Fibroblast of pulmonary artery (primary cell): ENCODE measurements around the gene LPIN1.
"Not testable (repeated sequence)": the region's sequence is repeated elsewhere in the genome, so short reads cannot be mapped to it uniquely, and the experiment has no call there.

Experiments
- DNase-seq: peaks from one replicate; pipeline ENCODE4 v3.0.0-alpha.2; 2010; ENCODE audit warnings: low read depth
- H3K4me3 ChIP-seq: replicated peaks from 2 replicates; pipeline ENCODE4 v1.5.1; 2011; ENCODE audit warnings: low read depth, mild to moderate bottlenecking, control low read depth, low read length, moderate library complexity
- CTCF ChIP-seq: IDR thresholded peaks from 2 replicates; pipeline ENCODE4 v1.5.1; 2011; ENCODE audit warnings: mild to moderate bottlenecking, control low read depth, low read length, inconsistent platforms; ENCODE audit errors: missing control alignments

The LPIN1 gene

GRCh38 chr2:11819235-11819729 is 72.8 kb downstream of the LPIN1 start:
- H3K4me3 ChIP-seq = no peak overlapping the region
- no peak for DNase-seq
- TF ChIP-seq CTCF = no peak

GRCh38 chr2:11820650-11821049 is 74.2 kb downstream of the LPIN1 start:
- no peak overlapping the region for H3K4me3 ChIP-seq
- no peak for TF ChIP-seq CTCF
- no peak for DNase-seq

- no peak for TF ChIP-seq CTCF
- no peak overlapping the region for H3K4me3 ChIP-seq
- no peak for DNase-seq
Measured at GRCh38 chr2:11821705-11822104, 75.3 kb downstream of the LPIN1 start.

GRCh38 chr2:11822359-11822745 is 75.9 kb downstream of the LPIN1 start:
- not testable (repeated sequence) for DNase-seq, H3K4me3 ChIP-seq

GRCh38 chr2:11822746-11823451 is 76.5 kb downstream of the LPIN1 start:
- no peak overlapping the region for H3K4me3 ChIP-seq
- DNase-seq = no peak
- TF ChIP-seq CTCF = no peak

GRCh38 chr2:11824901-11825828 is 78.7 kb downstream of the LPIN1 start:
- no peak overlapping the region for H3K4me3 ChIP-seq
- peak; percentile 53 for DNase-seq
- TF ChIP-seq CTCF = no peak

- no peak for DNase-seq
- H3K4me3 ChIP-seq = no peak overlapping the region
- no peak for TF ChIP-seq CTCF
Measured at GRCh38 chr2:11827547-11827946, 81.1 kb downstream of the LPIN1 start.
